Measurements from ENCODE around the gene TMTC2. TPM values are rescaled to one million over a fixed set of nuclear protein-coding genes. Genes with fewer than 3 reads are reported as not detected.

Gene TMTC2
- total and polyA plus RNA-seq, 2 experiments from 2014 or later: 0.36 to 5.6 TPM

- no peak for DNase-seq
- H3K4me1 ChIP-seq (ENCODE audit: insufficient read depth): peaks cover 13% of the 10 kb centered on the region
- H3K27me3 ChIP-seq (replicated peaks; ENCODE audit: insufficient read depth): no peaks in the 10 kb centered on the region
- H3K9me2 ChIP-seq (ENCODE audit: insufficient read depth): no peaks in the 10 kb centered on the region
- no peaks in the 10 kb centered on the region for H3F3A ChIP-seq (ENCODE audit: insufficient read depth)
- H3K4me2 ChIP-seq (ENCODE audit: unreplicated experiment): no peak overlapping the region
- H2AFZ ChIP-seq: no peak overlapping the region
- no peaks in the 10 kb centered on the region for H3K9me3 ChIP-seq (ENCODE audit: low read depth)
- no peak for TF ChIP-seq EZH2 (IDR thresholded peaks at IDR 0.05; ENCODE audit: insufficient read depth, poor library complexity, severe bottlenecking)
- TF ChIP-seq EZH2phosphoT487 (IDR thresholded peaks at IDR 0.05; ENCODE audit: insufficient read depth, low read depth): no peak
- WGBS, 2 experiments (ENCODE audit: low coverage in 1 of 2, low lambda C conversion rate in 2 of 2, missing lambda C conversion rate in 2 of 2): 57 to 59% methylated on average over 2 of the region's 2 CpGs
- no peak overlapping the region for H3K27ac ChIP-seq
- H4K20me1 ChIP-seq (ENCODE audit: insufficient read depth): no peaks in the 10 kb centered on the region
- in situ Hi-C loops (cut with MboI): no loop called here
- H3K36me3 ChIP-seq (ENCODE audit: low read depth): no peaks in the 10 kb centered on the region
- H3K79me2 ChIP-seq (ENCODE audit: insufficient read depth): no peaks in the 10 kb centered on the region
- no peak overlapping the region for H3K9ac ChIP-seq
- H3K4me3 ChIP-seq: no peak overlapping the region
Observed at GRCh38 chr12:82832096-82832495, 145.4 kb downstream of the TMTC2 start.

DNA sequence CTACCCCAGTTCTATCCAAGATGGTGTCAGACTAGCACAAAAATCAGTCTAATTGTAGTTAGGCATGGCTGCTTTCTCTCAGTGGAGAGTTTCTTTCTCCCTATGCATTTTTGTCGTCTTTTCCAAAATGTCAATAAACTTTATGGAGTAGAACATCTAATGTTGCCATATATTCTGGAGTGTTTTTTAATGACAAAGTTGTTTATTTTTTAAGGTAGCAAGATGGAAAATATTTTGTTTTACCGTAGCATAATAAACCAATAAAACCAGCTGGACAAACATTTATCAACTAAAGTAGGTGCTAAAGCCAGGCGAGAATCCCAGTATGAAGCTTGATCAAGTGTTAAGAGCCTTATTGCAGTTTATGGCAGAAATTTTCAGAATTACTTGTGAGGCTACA lies 146.3 kb downstream of the TMTC2 start:
- H2AFZ ChIP-seq: no peak overlapping the region
- no peaks in the 10 kb centered on the region for H3K27me3 ChIP-seq (replicated peaks; ENCODE audit: insufficient read depth)
- TF ChIP-seq EZH2 (IDR thresholded peaks at IDR 0.05; ENCODE audit: insufficient read depth, poor library complexity, severe bottlenecking): no peak
- no peak for TF ChIP-seq EZH2phosphoT487 (IDR thresholded peaks at IDR 0.05; ENCODE audit: insufficient read depth, low read depth)
- 41 to 46% methylated on average over 3 of the region's 3 CpGs for WGBS, 2 experiments (ENCODE audit: low coverage in 1 of 2, low lambda C conversion rate in 2 of 2, missing lambda C conversion rate in 2 of 2)
- H3K9me3 ChIP-seq (ENCODE audit: low read depth): no peaks in the 10 kb centered on the region
- no peaks in the 10 kb centered on the region for H3K79me2 ChIP-seq (ENCODE audit: insufficient read depth)
- peaks cover 13% of the 10 kb centered on the region for H3K4me1 ChIP-seq (ENCODE audit: insufficient read depth)
- DNase-seq: no peak
- H4K20me1 ChIP-seq (ENCODE audit: insufficient read depth): no peaks in the 10 kb centered on the region
- no peaks in the 10 kb centered on the region for H3F3A ChIP-seq (ENCODE audit: insufficient read depth)
- no peak overlapping the region for H3K9ac ChIP-seq
- H3K27ac ChIP-seq: no peak overlapping the region
- no peaks in the 10 kb centered on the region for H3K36me3 ChIP-seq (ENCODE audit: low read depth)
- no peak overlapping the region for H3K4me2 ChIP-seq (ENCODE audit: unreplicated experiment)
- no peaks in the 10 kb centered on the region for H3K9me2 ChIP-seq (ENCODE audit: insufficient read depth)
- H3K4me3 ChIP-seq: no peak overlapping the region
- in situ Hi-C loops (cut with MboI): no loop called here

- Histone ChIP-seq H3K9me3 (ENCODE audit: low read depth) (no peaks in the 10 kb centered on the region), H3F3A (ENCODE audit: insufficient read depth) (no peaks in the 10 kb centered on the region), H3K27ac (no peak overlapping the region), H3K4me2 (ENCODE audit: unreplicated experiment) (no peak overlapping the region), H3K79me2 (ENCODE audit: insufficient read depth) (no peaks in the 10 kb centered on the region), H3K4me1 (ENCODE audit: insufficient read depth) (peaks cover 13% of the 10 kb centered on the region), H3K9ac (no peak overlapping the region), H4K20me1 (ENCODE audit: insufficient read depth) (no peaks in the 10 kb centered on the region), H2AFZ (no peak overlapping the region), H3K36me3 (ENCODE audit: low read depth) (no peaks in the 10 kb centered on the region), H3K4me3 (no peak overlapping the region), H3K9me2 (ENCODE audit: insufficient read depth) (no peaks in the 10 kb centered on the region), H3K27me3 (replicated peaks; ENCODE audit: insufficient read depth) (no peaks in the 10 kb centered on the region)
- DNase-seq: peak; percentile 24
- in situ Hi-C loops (cut with MboI): no loop called here
- TF ChIP-seq EZH2phosphoT487 (IDR thresholded peaks at IDR 0.05; ENCODE audit: insufficient read depth, low read depth): no peak
- no peak for TF ChIP-seq EZH2 (IDR thresholded peaks at IDR 0.05; ENCODE audit: insufficient read depth, poor library complexity, severe bottlenecking)
- 0 to 3% methylated on average over 1 of the region's 1 CpG for WGBS, 2 experiments (ENCODE audit: low coverage in 1 of 2, low lambda C conversion rate in 2 of 2, missing lambda C conversion rate in 2 of 2)
Observed at GRCh38 chr12:82833481-82833880, 146.8 kb downstream of the TMTC2 start.

DNA sequence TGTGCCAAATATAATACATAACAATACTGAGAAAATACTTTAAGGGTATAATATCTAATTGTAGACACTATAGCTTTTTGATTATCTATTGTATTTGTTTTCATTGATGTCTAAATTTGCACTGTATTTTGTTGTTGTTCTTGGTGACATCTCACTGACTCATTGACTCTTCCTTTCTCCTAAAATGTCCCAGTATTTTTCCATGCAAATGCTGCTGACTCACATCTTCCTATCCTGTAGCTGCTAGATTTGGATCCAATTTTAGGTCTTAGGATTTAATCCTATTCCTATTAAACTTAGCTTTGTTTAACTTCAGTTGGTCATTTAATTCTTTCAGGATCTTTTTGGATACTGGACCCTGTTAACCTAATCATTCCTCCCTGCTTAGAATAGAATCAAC lies 148.5 kb downstream of the TMTC2 start:
- no peak overlapping the region for H2AFZ ChIP-seq
- H3K4me1 ChIP-seq (ENCODE audit: insufficient read depth): peaks cover 13% of the 10 kb centered on the region
- no peak overlapping the region for H3K9ac ChIP-seq
- H3K27ac ChIP-seq: no peak overlapping the region
- TF ChIP-seq EZH2 (IDR thresholded peaks at IDR 0.05; ENCODE audit: insufficient read depth, poor library complexity, severe bottlenecking) (no peak), EZH2phosphoT487 (IDR thresholded peaks at IDR 0.05; ENCODE audit: insufficient read depth, low read depth) (no peak)
- H3K79me2 ChIP-seq (ENCODE audit: insufficient read depth): no peaks in the 10 kb centered on the region
- DNase-seq: peak; percentile 79
- no peaks in the 10 kb centered on the region for H3K36me3 ChIP-seq (ENCODE audit: low read depth)
- no peaks in the 10 kb centered on the region for H3K27me3 ChIP-seq (replicated peaks; ENCODE audit: insufficient read depth)
- no peaks in the 10 kb centered on the region for H4K20me1 ChIP-seq (ENCODE audit: insufficient read depth)
- H3K9me2 ChIP-seq (ENCODE audit: insufficient read depth): no peaks in the 10 kb centered on the region
- no peak overlapping the region for H3K4me2 ChIP-seq (ENCODE audit: unreplicated experiment)
- in situ Hi-C loops (cut with MboI): no loop called here
- no peaks in the 10 kb centered on the region for H3F3A ChIP-seq (ENCODE audit: insufficient read depth)
- no peak overlapping the region for H3K4me3 ChIP-seq
- no peaks in the 10 kb centered on the region for H3K9me3 ChIP-seq (ENCODE audit: low read depth)

- TF ChIP-seq EZH2 (IDR thresholded peaks at IDR 0.05; ENCODE audit: insufficient read depth, poor library complexity, severe bottlenecking): no peak
- TF ChIP-seq EZH2phosphoT487 (IDR thresholded peaks at IDR 0.05; ENCODE audit: insufficient read depth, low read depth): no peak
- no peak for DNase-seq
- Histone ChIP-seq H3K4me1 (ENCODE audit: insufficient read depth) (peaks cover 21% of the 10 kb centered on the region), H3K9ac (no peak overlapping the region), H3K4me3 (no peak overlapping the region), H3K9me2 (ENCODE audit: insufficient read depth) (no peaks in the 10 kb centered on the region), H4K20me1 (ENCODE audit: insufficient read depth) (no peaks in the 10 kb centered on the region), H3K27ac (no peak overlapping the region), H2AFZ (no peak overlapping the region), H3K4me2 (ENCODE audit: unreplicated experiment) (no peak overlapping the region), H3F3A (ENCODE audit: insufficient read depth) (no peaks in the 10 kb centered on the region), H3K36me3 (ENCODE audit: low read depth) (no peaks in the 10 kb centered on the region), H3K27me3 (replicated peaks; ENCODE audit: insufficient read depth) (no peaks in the 10 kb centered on the region), H3K9me3 (ENCODE audit: low read depth) (no peaks in the 10 kb centered on the region), H3K79me2 (ENCODE audit: insufficient read depth) (no peaks in the 10 kb centered on the region)
- WGBS, 2 experiments (ENCODE audit: low coverage in 1 of 2, low lambda C conversion rate in 2 of 2, missing lambda C conversion rate in 2 of 2): 13 to 23% methylated on average over 1 of the region's 1 CpG
- in situ Hi-C loops (cut with MboI): no loop called here
Observed at GRCh38 chr12:82838131-82838551, 151.4 kb downstream of the TMTC2 start.

Data from GM23248 (cell line).